Endothelial cell of umbilical vein (primary cell): ENCODE results near the gene LRFN2. TPM values are rescaled to one million over a fixed set of nuclear protein-coding genes. Genes with fewer than 3 reads are reported as not detected.

Experiments
- BruUV-seq: library from RNA; stranded (reverse); fragments of 400-500 nt; replicated peaks from 2 replicates; lab custom pipeline; 2021; lab: Mats Ljungman, UMichigan
- CTCF ChIA-PET: fragments of 300-600, 350-600 bp; sonication (Branson Sonifier 250); formaldehyde crosslinking; loops from one replicate; lab custom pipeline; 2021; ENCODE audit warnings: antibody characterized with exemption, inconsistent platforms; lab: Charles Lee
- POLR2A ChIA-PET: fragments of 300-600, 350-600 bp; sonication (Branson Sonifier 250); formaldehyde crosslinking; loops from one replicate; lab custom pipeline; 2021; ENCODE audit warnings: antibody characterized with exemption, inconsistent platforms; lab: Charles Lee
- DNase-seq: peaks from one replicate; pipeline ENCODE4 v3.0.0-alpha.2; 2011; ENCODE audit warnings: low read depth, low spot score
- FAIRE-seq: peaks from 2 replicates; lab custom pipeline; 2011; peaks lifted over from hg19 to GRCh38; lab: Jason Lieb, UNC
- H2AFZ ChIP-seq: 2 replicates; pipeline ENCODE4 v1.6.0; 2012; ENCODE audit warnings: low read depth, low read length, control low read depth, inconsistent platforms
- H3K27ac ChIP-seq: 2 replicates; pipeline ENCODE4 v1.5.1; 2011; ENCODE audit warnings: low read depth, mild to moderate bottlenecking, control low read depth, low read length, moderate library complexity; ENCODE audit not compliant: insufficient read depth
- H3K27me3 ChIP-seq, 2 experiments: 2 replicates each; pipeline versions ENCODE4 v1.6.0 to v1.6.1; 2011; ENCODE audit warnings: low read length in 2 of 2, mixed read lengths in 1 of 2; ENCODE audit not compliant: control insufficient read depth in 2 of 2, insufficient read depth in 2 of 2
- H3K36me3 ChIP-seq, 2 experiments: 2 replicates in 1 of 2; 3 replicates in 1 of 2; pipeline ENCODE4 v1.5.1; 2011; ENCODE audit warnings: low read length in 2 of 2, mild to moderate bottlenecking in 1 of 2, moderate library complexity in 1 of 2; ENCODE audit not compliant: control insufficient read depth in 2 of 2, insufficient read depth in 2 of 2; ENCODE audit errors: extremely low read depth in 1 of 2
- H3K4me1 ChIP-seq: 3 replicates; pipeline ENCODE4 v1.5.1; 2011; ENCODE audit warnings: mild to moderate bottlenecking, low read length; ENCODE audit not compliant: control insufficient read depth, insufficient read depth; ENCODE audit errors: extremely low read depth
- H3K4me2 ChIP-seq: 2 replicates; pipeline ENCODE4 v1.6.1; 2011; ENCODE audit warnings: low read length, control low read depth, mixed read lengths; ENCODE audit not compliant: insufficient read depth
- H3K4me3 ChIP-seq, 3 experiments: fragments of 200-600 bp in 1 of 3; sonication (generic), shearing (Covaris generic) in 1 of 3; replicated peaks in 1 of 3; 2 replicates each; pipeline ENCODE4 v1.5.1; 2011 to 2016; ENCODE audit warnings: control low read depth in 3 of 3, low read length in 3 of 3, mild to moderate bottlenecking in 2 of 3, inconsistent platforms in 1 of 3, low read depth in 1 of 3, moderate library complexity in 1 of 3; ENCODE audit not compliant: insufficient read depth in 1 of 3
- H3K79me2 ChIP-seq: 2 replicates; pipeline ENCODE4 v1.6.0; 2012; ENCODE audit warnings: low read length, inconsistent platforms; ENCODE audit not compliant: control insufficient read depth, insufficient read depth
- H3K9ac ChIP-seq: replicated peaks from 2 replicates; pipeline ENCODE3; 2011; ENCODE audit warnings: low read length, control low read depth; ENCODE audit not compliant: insufficient read depth; ENCODE audit errors: extremely low read depth
- H3K9me1 ChIP-seq: replicated peaks from 3 replicates; pipeline ENCODE4 v1.6.0; 2011; ENCODE audit warnings: mild to moderate bottlenecking, low read length; ENCODE audit not compliant: control insufficient read depth, insufficient read depth; ENCODE audit errors: extremely low read depth
- H3K9me3 ChIP-seq: replicated peaks from 2 replicates; pipeline ENCODE4 v1.5.1; 2012; ENCODE audit warnings: low read length, inconsistent platforms; ENCODE audit not compliant: control insufficient read depth, insufficient read depth
- H4K20me1 ChIP-seq: replicated peaks from 2 replicates; pipeline ENCODE3; 2011; ENCODE audit warnings: mild to moderate bottlenecking, low read length; ENCODE audit not compliant: control insufficient read depth, insufficient read depth; ENCODE audit errors: extremely low read depth
- EZH2 ChIP-seq: IDR thresholded peaks from 2 replicates; pipeline ENCODE4 v1.6.1; 2012; ENCODE audit warnings: borderline replicate concordance, low read depth, mild to moderate bottlenecking, moderate library complexity, low read length, inconsistent platforms; ENCODE audit not compliant: severe bottlenecking
- FOS ChIP-seq: IDR thresholded peaks from 2 replicates; pipeline ENCODE4 v1.6.1; 2011; ENCODE audit warnings: mild to moderate bottlenecking, low read length, moderate library complexity, borderline replicate concordance; ENCODE audit not compliant: insufficient read depth
- GATA2 ChIP-seq: IDR thresholded peaks from 2 replicates; pipeline ENCODE4 v1.7.0; 2011; ENCODE audit warnings: low read depth, mild to moderate bottlenecking, moderate library complexity, mixed read lengths, low read length; ENCODE audit not compliant: insufficient read length, insufficient read depth
- JUN ChIP-seq: IDR thresholded peaks from 2 replicates; pipeline ENCODE4 v1.6.1; 2011; ENCODE audit warnings: borderline replicate concordance, low read depth; ENCODE audit not compliant: insufficient read length, insufficient read depth
- MYC ChIP-seq: IDR thresholded peaks from one replicate; pipeline ENCODE4 v1.6.1; 2011; ENCODE audit warnings: mild to moderate bottlenecking, low read depth, low read length
- POLR2A ChIP-seq: IDR thresholded peaks from 2 replicates; pipeline ENCODE4 v1.6.1; 2012; ENCODE audit warnings: low read depth, mild to moderate bottlenecking, control low read depth, low read length
- POLR2AphosphoS5 ChIP-seq: IDR thresholded peaks from 2 replicates; pipeline ENCODE4 v1.6.1; 2012; ENCODE audit warnings: low read depth, mild to moderate bottlenecking, control low read depth, low read length, moderate library complexity; ENCODE audit not compliant: insufficient read depth
- dilution Hi-C: fragments of 300-500 bp; cut with MboI; formaldehyde crosslinking; loops from one replicate; pipeline ENCODE4 v1.15.0; 2019; ENCODE audit warnings: low sequenced_read_pairs; ENCODE audit not compliant: extremely low pct_ligation_motif_present
- intact Hi-C: fragments of 100-400 bp; cut with micrococcal nuclease; formaldehyde crosslinking; loops from one replicate; pipeline ENCODE4 v1.10.0; 2022
- polyA plus RNA-seq, 4 experiments: library from polyadenylated mRNA; depleted of rRNA in 3 of 4; stranded (reverse) in 3 of 4; unstranded in 1 of 4; fragments of >200 nt; gene quantifications; 2 replicates each; pipeline versions ENCODE4 v1.2.1 to v1.2.3, GENCODE V29; 2011 to 2012; ENCODE audit warnings: missing spikeins in 1 of 4
- total RNA-seq: library from RNA; stranded (reverse); gene quantifications from 2 replicates; pipeline ENCODE4 v1.2.3, GENCODE V29; 2021
- TF ChIP-seq, protein P1 (sequence below), 2 donors: IDR thresholded peaks; 1 replicate in 1 of 2; 2 replicates in 1 of 2; pipeline ENCODE4 v1.5.1; 2011; ENCODE audit warnings: low read length in 2 of 2, mild to moderate bottlenecking in 2 of 2, moderate library complexity in 2 of 2, control low read depth in 1 of 2, inconsistent platforms in 1 of 2, low read depth in 1 of 2; ENCODE audit not compliant: insufficient read depth in 1 of 2; ENCODE audit errors: extremely low read depth in 1 of 2
- TF ChIP-seq, protein P2 (sequence below): IDR thresholded peaks from 2 replicates; pipeline ENCODE4 v1.6.1; 2011; ENCODE audit not compliant: insufficient read depth, insufficient read length

Gene LRFN2
- total and polyA plus RNA-seq, 2 donors (not counting 3 experiments of a cell fraction or from before 2014, with no cell fraction given): not detected

DNA sequence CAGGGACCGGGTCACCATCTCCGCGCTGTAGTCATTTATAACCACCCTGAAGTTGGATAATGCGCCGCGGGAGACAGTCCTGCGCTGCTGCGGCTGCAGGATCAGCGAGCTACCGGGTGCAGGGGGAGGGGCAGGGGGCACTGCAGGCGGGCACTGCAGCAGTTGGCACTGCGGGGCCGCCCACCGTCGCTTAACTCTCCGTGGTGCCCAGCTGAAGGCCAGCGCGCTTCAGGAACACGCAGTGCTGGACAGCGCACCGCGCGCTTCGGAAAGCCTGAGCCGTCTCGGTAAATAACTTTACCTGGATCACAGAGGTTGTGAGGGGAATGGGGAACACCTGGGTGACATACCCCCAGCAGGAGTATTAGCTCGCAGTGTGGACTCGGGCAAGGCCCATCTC is 12.4 kb upstream of the LRFN2 start:
- FAIRE-seq: no peak
- CTCF ChIA-PET: no interaction called here
- dilution Hi-C loops: no loop called here

More for the DNA sequence above, 12.4 kb upstream of the LRFN2 start:
- POLR2A ChIA-PET: no interaction called here
- no peak for DNase-seq
- intact Hi-C loops: no loop called here
- no peaks in the 10 kb centered on the region for H3K4me1 ChIP-seq
- H3K27me3 ChIP-seq: no peaks in the 10 kb centered on the region
- TF ChIP-seq JUN (no peak), POLR2A (no peak), GATA2 (no peak), FOS (no peak), EZH2 (no peak), MYC (no peak), POLR2AphosphoS5 (no peak)
- TF ChIP-seq, protein P1, sequence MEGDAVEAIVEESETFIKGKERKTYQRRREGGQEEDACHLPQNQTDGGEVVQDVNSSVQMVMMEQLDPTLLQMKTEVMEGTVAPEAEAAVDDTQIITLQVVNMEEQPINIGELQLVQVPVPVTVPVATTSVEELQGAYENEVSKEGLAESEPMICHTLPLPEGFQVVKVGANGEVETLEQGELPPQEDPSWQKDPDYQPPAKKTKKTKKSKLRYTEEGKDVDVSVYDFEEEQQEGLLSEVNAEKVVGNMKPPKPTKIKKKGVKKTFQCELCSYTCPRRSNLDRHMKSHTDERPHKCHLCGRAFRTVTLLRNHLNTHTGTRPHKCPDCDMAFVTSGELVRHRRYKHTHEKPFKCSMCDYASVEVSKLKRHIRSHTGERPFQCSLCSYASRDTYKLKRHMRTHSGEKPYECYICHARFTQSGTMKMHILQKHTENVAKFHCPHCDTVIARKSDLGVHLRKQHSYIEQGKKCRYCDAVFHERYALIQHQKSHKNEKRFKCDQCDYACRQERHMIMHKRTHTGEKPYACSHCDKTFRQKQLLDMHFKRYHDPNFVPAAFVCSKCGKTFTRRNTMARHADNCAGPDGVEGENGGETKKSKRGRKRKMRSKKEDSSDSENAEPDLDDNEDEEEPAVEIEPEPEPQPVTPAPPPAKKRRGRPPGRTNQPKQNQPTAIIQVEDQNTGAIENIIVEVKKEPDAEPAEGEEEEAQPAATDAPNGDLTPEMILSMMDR (IDR thresholded peaks at IDR 0.05; ENCODE audit: extremely low read depth in 1 of 2, insufficient read depth in 1 of 2, low read depth in 1 of 2, low read length in 2 of 2): no peak
- TF ChIP-seq, protein P2, sequence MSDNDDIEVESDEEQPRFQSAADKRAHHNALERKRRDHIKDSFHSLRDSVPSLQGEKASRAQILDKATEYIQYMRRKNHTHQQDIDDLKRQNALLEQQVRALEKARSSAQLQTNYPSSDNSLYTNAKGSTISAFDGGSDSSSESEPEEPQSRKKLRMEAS: no peak
- H4K20me1 ChIP-seq: no peaks in the 10 kb centered on the region
- no peak overlapping the region for H3K27ac ChIP-seq
- H3K9me3 ChIP-seq: no peaks in the 10 kb centered on the region
- H3K4me3 ChIP-seq: no peak overlapping the region
- no peak overlapping the region for H2AFZ ChIP-seq
- no peaks in the 10 kb centered on the region for H3K79me2 ChIP-seq
- no peak overlapping the region for H3K4me2 ChIP-seq
- H3K36me3 ChIP-seq: no peaks in the 10 kb centered on the region
- BruUV-seq: no TSS peak
- no peaks in the 10 kb centered on the region for H3K9me1 ChIP-seq
- no peak overlapping the region for H3K9ac ChIP-seq
